Erythroblast (primary cell): Measurements from ENCODE around the gene TWF1.

Experiments
- GATA1 ChIP-seq: IDR thresholded peaks from 2 replicates; pipeline ENCODE4 v1.6.1; 2011; ENCODE audit warnings: low read depth, mild to moderate bottlenecking, control low read depth, low read length, moderate library complexity
- POLR2A ChIP-seq: IDR thresholded peaks from 2 replicates; pipeline ENCODE4 v1.6.1; 2011; ENCODE audit warnings: mild to moderate bottlenecking, low read length

DNA sequence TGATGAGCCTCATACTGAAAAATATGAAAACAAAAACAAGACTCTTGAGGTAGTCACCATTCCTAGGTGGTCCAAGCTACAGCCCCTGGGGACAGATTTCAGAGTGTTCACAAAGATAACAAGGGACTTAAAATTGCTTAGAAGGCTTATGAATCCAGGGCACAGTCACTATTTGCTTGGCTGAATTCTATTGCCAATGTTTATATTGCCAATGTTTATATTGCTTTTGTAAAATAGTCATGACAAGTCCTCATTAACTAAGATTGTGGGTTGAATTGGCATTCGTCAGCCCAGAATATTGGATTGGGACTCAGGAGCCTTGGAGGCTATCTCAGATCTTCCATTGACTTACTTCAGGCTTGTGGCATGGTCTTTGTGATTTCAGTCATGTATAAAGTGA is 36.1 kb upstream of the TWF1 start:
- TF ChIP-seq POLR2A (no peak), GATA1 (no peak)
